Osteocyte (in vitro differentiated cells): ENCODE data around the gene RAB21. TPM values are rescaled to one million over a fixed set of nuclear protein-coding genes. Genes with fewer than 3 reads are reported as not detected.

Experiments used
- DNase-seq: peaks from one replicate; pipeline ENCODE4 v3.0.0; 2021; ENCODE audit warnings: mixed read lengths; ENCODE audit not compliant: unreplicated experiment; ENCODE audit errors: extremely low spot score
- H3K27ac Mint-ChIP-seq: one replicate; pipeline ENCODE4 v1.8.0; 2021; ENCODE audit warnings: mild to moderate bottlenecking, mixed read lengths; ENCODE audit not compliant: unreplicated experiment
- H3K27me3 Mint-ChIP-seq: one replicate; pipeline ENCODE4 v1.8.0; 2021; ENCODE audit warnings: mixed read lengths; ENCODE audit not compliant: unreplicated experiment
- H3K36me3 Mint-ChIP-seq: one replicate; pipeline ENCODE4 v1.8.0; 2021; ENCODE audit warnings: mixed read lengths; ENCODE audit not compliant: unreplicated experiment
- H3K4me1 Mint-ChIP-seq: one replicate; pipeline ENCODE4 v1.8.0; 2021; ENCODE audit warnings: mixed read lengths; ENCODE audit not compliant: unreplicated experiment
- H3K4me3 Mint-ChIP-seq: one replicate; pipeline ENCODE4 v1.8.0; 2021; ENCODE audit warnings: mild to moderate bottlenecking, moderate library complexity, mixed read lengths; ENCODE audit not compliant: unreplicated experiment
- H3K9me3 Mint-ChIP-seq: one replicate; pipeline ENCODE4 v1.8.0; 2021; ENCODE audit warnings: mixed read lengths; ENCODE audit not compliant: unreplicated experiment
- CTCF ChIP-seq: fragments of 200-600 bp; sonication (generic); IDR thresholded peaks from 2 replicates; pipeline ENCODE4 v1.5.0; 2021; ENCODE audit warnings: antibody characterized with exemption, mild to moderate bottlenecking, moderate library complexity
- total RNA-seq: library from RNA; stranded (reverse); gene quantifications from 2 replicates; pipeline ENCODE4 v1.2.1, GENCODE V29; 2021

Gene RAB21
- total RNA-seq, 1 donor from 2014 or later = 70.6 TPM

GRCh38 chr12:71730936-71731335 is 23.7 kb upstream of the RAB21 start:
- Mint-ChIP-seq H3K4me3 (no peak overlapping the region), H3K4me1 (peaks cover 3% of the 10 kb centered on the region), H3K27me3 (no peaks in the 10 kb centered on the region), H3K27ac (no peak overlapping the region), H3K36me3 (no peaks in the 10 kb centered on the region), H3K9me3 (no peaks in the 10 kb centered on the region)
- no peak for TF ChIP-seq CTCF
- DNase-seq = no peak

- Mint-ChIP-seq H3K36me3 (no peaks in the 10 kb centered on the region), H3K4me3 (no peak overlapping the region), H3K27me3 (no peaks in the 10 kb centered on the region), H3K4me1 (peaks cover 3% of the 10 kb centered on the region), H3K9me3 (no peaks in the 10 kb centered on the region), H3K27ac (no peak overlapping the region)
- TF ChIP-seq CTCF = no peak
- no peak for DNase-seq
These were observed 23.0 kb upstream of the RAB21 start for GRCh38 chr12:71731439-71732356.

- H3K4me1 Mint-ChIP-seq = peaks cover 3% of the 10 kb centered on the region
- H3K9me3 Mint-ChIP-seq = no peaks in the 10 kb centered on the region
These were observed 22.3 kb upstream of the RAB21 start for GRCh38 chr12:71732357-71732712.

GRCh38 chr12:71737197-71737596 is 17.5 kb upstream of the RAB21 start:
- DNase-seq = no peak
- no peaks in the 10 kb centered on the region for H3K27me3 Mint-ChIP-seq
- no peak for TF ChIP-seq CTCF
- H3K36me3 Mint-ChIP-seq = no peaks in the 10 kb centered on the region
- H3K4me1 Mint-ChIP-seq = no peaks in the 10 kb centered on the region
- no peaks in the 10 kb centered on the region for H3K9me3 Mint-ChIP-seq
- no peak overlapping the region for H3K27ac Mint-ChIP-seq
- no peak overlapping the region for H3K4me3 Mint-ChIP-seq

More at GRCh38 chr12:71732357-71732712, 22.3 kb upstream of the RAB21 start:
- no peak for TF ChIP-seq CTCF
- DNase-seq = no peak
- Mint-ChIP-seq H3K4me3 (no peak overlapping the region), H3K27ac (no peak overlapping the region), H3K36me3 (no peaks in the 10 kb centered on the region), H3K27me3 (no peaks in the 10 kb centered on the region)

- no peak for TF ChIP-seq CTCF
- Mint-ChIP-seq H3K4me1 (no peaks in the 10 kb centered on the region), H3K4me3 (no peak overlapping the region), H3K27me3 (peaks cover 3% of the 10 kb centered on the region), H3K36me3 (no peaks in the 10 kb centered on the region), H3K9me3 (no peaks in the 10 kb centered on the region), H3K27ac (no peak overlapping the region)
- DNase-seq = no peak
These were observed 11.7 kb upstream of the RAB21 start for GRCh38 chr12:71742998-71743397.
